K562 (cell line): ENCODE measurements around the gene ABHD8. TPM values are rescaled to one million over a fixed set of nuclear protein-coding genes. Genes with fewer than 3 reads are reported as not detected.
A peak's percentile ranks its signal among the peaks of the same experiment; 100 is the strongest.

Source experiments
- CSDE1 ChIP-seq, 2 experiments: fragments of 450-650 bp; IDR thresholded peaks; 2 replicates each; pipeline ENCODE4 v1.6.1; 2016; ENCODE audit warnings: mild to moderate bottlenecking in 1 of 2
- ELF2 ChIP-seq: fragments of 250-450 bp; sonication (Bioruptor Pico); IDR thresholded peaks from 2 replicates; pipeline ENCODE4 v1.5.0; 2021; ENCODE audit warnings: mild to moderate bottlenecking
- ILK ChIP-seq: fragments of 450-650 bp; IDR thresholded peaks from 2 replicates; pipeline ENCODE4 v1.6.1; 2016; ENCODE audit warnings: missing genetic modification characterization, low read depth, mild to moderate bottlenecking, missing compliant biosample characterization, moderate library complexity, borderline replicate concordance
- JUND ChIP-seq, 2 experiments: IDR thresholded peaks; 2 replicates in 1 of 2; 3 replicates in 1 of 2; pipeline ENCODE4 v1.6.1; 2011; ENCODE audit warnings: borderline replicate concordance in 2 of 2, low read depth in 2 of 2, low read length in 2 of 2, improper control_type of control experiment in 1 of 2, missing biosample characterization in 1 of 2, missing genetic modification characterization in 1 of 2, missing genetic modification reagents in 1 of 2
- MEF2A ChIP-seq: IDR thresholded peaks from 2 replicates; pipeline ENCODE4 v1.6.1; 2011; ENCODE audit warnings: low read depth, mild to moderate bottlenecking, low read length, moderate library complexity; ENCODE audit not compliant: control insufficient read depth
- NCOA1 ChIP-seq: fragments of 450-650 bp; IDR thresholded peaks from 2 replicates; pipeline ENCODE4 v1.6.1; 2016; ENCODE audit warnings: low read depth
- NCOA4 ChIP-seq: fragments of 450-650 bp; IDR thresholded peaks from 2 replicates; pipeline ENCODE4 v1.6.1; 2018; ENCODE audit warnings: mild to moderate bottlenecking; ENCODE audit not compliant: partially characterized antibody
- NFATC3 ChIP-seq: fragments of 450-650 bp; IDR thresholded peaks from 2 replicates; pipeline ENCODE4 v1.6.1; 2017; ENCODE audit warnings: mild to moderate bottlenecking
- RCOR1 ChIP-seq, 2 experiments: IDR thresholded peaks; 2 replicates each; pipeline ENCODE4 v1.6.1; 2012; ENCODE audit warnings: low read depth in 2 of 2, low read length in 2 of 2, borderline replicate concordance in 1 of 2, improper control_type of control experiment in 1 of 2
- TAF7 ChIP-seq: fragments of 450-650 bp; IDR thresholded peaks from 2 replicates; pipeline ENCODE4 v1.6.1; 2016; ENCODE audit warnings: missing genetic modification characterization, missing compliant biosample characterization
- USF2 ChIP-seq: sonication (generic); formaldehyde crosslinking; IDR thresholded peaks from 2 replicates; pipeline ENCODE4 v1.5.0; 2020; ENCODE audit warnings: missing genetic modification reagents
- ZBTB11 ChIP-seq, 3 experiments: fragments of 200-800 bp in 1 of 3; fragments of 250-450 bp in 1 of 3; fragments of 450-650 bp in 1 of 3; sonication (Bioruptor Pico) in 1 of 3; sonication (Bioruptor generic) in 1 of 3; formaldehyde crosslinking in 1 of 3; IDR thresholded peaks; 2 replicates each; pipeline versions ENCODE4 v1.6.1 to v1.8.0; 2016 to 2022; ENCODE audit warnings: mild to moderate bottlenecking in 2 of 3, missing genetic modification characterization in 2 of 3, missing compliant biosample characterization in 1 of 3, moderate library complexity in 1 of 3
- ZBTB33 ChIP-seq: sonication (generic); formaldehyde crosslinking; IDR thresholded peaks from 2 replicates; pipeline ENCODE4 v1.8.1; 2023; ENCODE audit warnings: mild to moderate bottlenecking, missing genetic modification reagents
- ZBTB8A ChIP-seq: fragments of 450-650 bp; IDR thresholded peaks from 2 replicates; pipeline ENCODE4 v1.6.1; 2018; ENCODE audit warnings: mild to moderate bottlenecking, moderate library complexity; ENCODE audit not compliant: partially characterized antibody
- ZC3H4 ChIP-seq: sonication (generic); formaldehyde crosslinking; IDR thresholded peaks from 2 replicates; pipeline ENCODE4 v1.9.0; 2021; ENCODE audit warnings: missing genetic modification reagents, borderline replicate concordance
- ZFPM2 ChIP-seq: fragments of 250-450 bp; sonication (Bioruptor Pico); IDR thresholded peaks from 2 replicates; pipeline ENCODE4 v1.5.1; 2022; ENCODE audit warnings: mild to moderate bottlenecking
- ZNF280B ChIP-seq: fragments of 250-450 bp; sonication (Bioruptor Pico); IDR thresholded peaks from 2 replicates; pipeline ENCODE4 v1.5.1; 2021; ENCODE audit warnings: mild to moderate bottlenecking
- ZNF586 ChIP-seq: fragments of 450-650 bp; formaldehyde crosslinking; conservative IDR thresholded peaks from 2 replicates; pipeline ENCODE4 v1.4.0; 2020; ENCODE audit warnings: mild to moderate bottlenecking, moderate library complexity
- ZNF695 ChIP-seq: fragments of 450-650 bp; formaldehyde crosslinking; IDR thresholded peaks from 2 replicates; pipeline ENCODE4 v1.4.0; 2020; ENCODE audit warnings: mild to moderate bottlenecking, moderate library complexity
- ZNF766 ChIP-seq: fragments of 200-800 bp; sonication (Bioruptor generic); conservative IDR thresholded peaks from 2 replicates; pipeline ENCODE4 v1.6.1; 2016; ENCODE audit warnings: missing genetic modification characterization, missing compliant biosample characterization
- polyA plus RNA-seq, 8 experiments: library from polyadenylated mRNA; depleted of rRNA in 4 of 8; stranded (reverse) in 5 of 8; unstranded in 3 of 8; fragments of >200 nt; fragmentation: Nextera tagmentation in 2 of 8; fragmentation: Illumina TruSeq in 1 of 8; extraction: Ambion mirVana in 2 of 8; extraction: Trizol in 1 of 8; gene quantifications; 2 replicates each; pipeline versions ENCODE4 v1.2.1 to v1.2.3, GENCODE V29; 2011 to 2014; ENCODE audit warnings: inconsistent platforms in 1 of 8, missing spikeins in 1 of 8
- total RNA-seq, 7 experiments: library from RNA; depleted of rRNA in 6 of 7; stranded (reverse); fragments of >200 nt in 6 of 7; fragmentation: Illumina TruSeq in 2 of 7; extraction: Trizol in 2 of 7; gene quantifications; 2 replicates each; pipeline versions ENCODE4 v1.2.1 to v1.2.3, GENCODE V29; 2011 to 2021; ENCODE audit warnings: low replicate concordance in 1 of 7

Gene ABHD8
- total and polyA plus RNA-seq, 9 of the 15 experiments (the other 6 are each of a cell fraction or from before 2014, with no cell fraction given): 0.04 to 6.6 (median 2.0) TPM; not detected in 1

- no peak for TF ChIP-seq ZBTB33 (CRISPR knock-in tag)
- peak; percentile 72 for TF ChIP-seq NCOA1
- TF ChIP-seq TAF7 (tag): no peak
- TF ChIP-seq ZNF695 (CRISPR knock-in tag): no peak
- no peak for TF ChIP-seq USF2
- TF ChIP-seq ZFPM2 (CRISPR knock-in tag): no peak
- no peak for TF ChIP-seq NFATC3
- no peak for TF ChIP-seq ZNF766 (CRISPR knock-in tag)
- TF ChIP-seq ILK (tag): no peak
- no peak for TF ChIP-seq ZNF280B (CRISPR knock-in tag)
- no peak for TF ChIP-seq MEF2A
- no peak for TF ChIP-seq ZC3H4 (CRISPR knock-in tag)
- TF ChIP-seq ZNF586 (CRISPR knock-in tag): no peak
- no peak for TF ChIP-seq JUND (IDR thresholded peaks at IDR 0.05; ENCODE audit: borderline replicate concordance, low read depth, low read length)
- no peak for TF ChIP-seq JUND (tag; IDR thresholded peaks at IDR 0.05; ENCODE audit: borderline replicate concordance, low read depth, low read length)
- no peak for TF ChIP-seq NCOA4
- no peak for TF ChIP-seq ELF2 (CRISPR knock-in tag)
- TF ChIP-seq RCOR1 (IDR thresholded peaks at IDR 0.05; ENCODE audit: borderline replicate concordance in 1 of 2, low read depth in 2 of 2, low read length in 2 of 2): no peak
- peak in 2 of 3 experiments; percentile 79 to 97; a peak in 4 of 6 replicates for TF ChIP-seq ZBTB11 (CRISPR knock-in tag; IDR thresholded peaks at IDR 0.05)
- TF ChIP-seq CSDE1 (IDR thresholded peaks at IDR 0.05): no peak
- no peak for TF ChIP-seq ZBTB8A
These were observed 6.8 kb upstream of the ABHD8 start (continued) for GRCh38 chr19:17309965-17310461.
